ENCODE measurements around the gene TMEM175. TPM values are rescaled to one million over a fixed set of nuclear protein-coding genes. Genes with fewer than 3 reads are reported as not detected.

TMEM175 gene
- total RNA-seq, 1 donor from 2014 or later = 30.6 TPM

DNA sequence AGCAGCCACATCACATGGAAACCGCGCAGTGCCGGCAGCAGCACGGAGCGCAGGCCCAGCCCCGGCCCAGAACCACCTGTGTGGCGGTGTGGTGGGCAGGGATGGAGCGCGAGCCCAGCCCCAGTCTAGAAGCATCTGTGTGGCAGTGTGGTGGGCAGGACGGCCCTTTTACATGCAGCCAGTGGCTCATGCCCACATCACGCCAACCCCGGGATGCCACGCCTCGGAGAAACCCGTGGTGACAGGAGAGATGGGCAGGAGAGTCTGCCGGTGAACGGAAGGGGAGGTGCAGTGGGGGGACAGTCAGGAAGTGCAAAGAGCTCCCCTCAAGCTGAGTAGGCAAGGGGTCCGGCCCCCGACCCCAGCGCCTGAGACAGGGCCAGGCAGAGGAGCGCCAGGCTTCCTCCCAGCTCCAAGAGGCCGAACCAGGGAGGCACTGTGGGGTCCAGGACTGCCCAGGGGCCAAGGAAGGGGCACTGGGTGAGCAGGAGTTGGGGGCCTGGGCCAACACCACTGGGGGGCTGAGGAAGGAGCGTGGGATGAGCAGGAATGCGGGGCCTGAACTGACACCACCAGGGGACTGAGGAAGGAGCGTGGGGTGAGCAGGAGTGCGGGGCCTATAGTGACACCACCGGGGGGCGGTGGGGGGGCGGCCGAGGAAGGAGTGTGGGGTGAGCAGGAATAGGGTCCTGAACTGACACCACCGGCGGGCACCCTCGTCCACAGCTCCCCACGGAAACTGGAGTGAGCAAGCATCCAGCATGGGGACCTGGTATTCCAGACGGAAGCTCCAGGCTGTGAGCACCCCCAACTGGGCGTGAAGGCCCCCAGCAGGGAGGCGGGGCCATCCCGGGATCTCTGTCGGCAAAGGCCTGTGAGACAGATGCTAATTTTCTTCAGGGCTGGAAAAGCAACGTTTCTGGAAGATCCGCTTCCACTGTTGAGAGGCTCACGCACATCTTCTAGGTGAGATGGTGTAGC, 28.9 kb upstream of the TMEM175 start:
- H3K4me1 Mint-ChIP-seq (ENCODE audit: low read depth) = no peaks in the 10 kb centered on the region
- no peaks in the 10 kb centered on the region for H3K9me3 Mint-ChIP-seq (ENCODE audit: low read depth)
- H3K4me3 Mint-ChIP-seq (ENCODE audit: low read depth) = no peak overlapping the region
- H3K36me3 Mint-ChIP-seq (ENCODE audit: insufficient read depth) = peaks cover 5% of the 10 kb centered on the region
- TF ChIP-seq, protein P1, sequence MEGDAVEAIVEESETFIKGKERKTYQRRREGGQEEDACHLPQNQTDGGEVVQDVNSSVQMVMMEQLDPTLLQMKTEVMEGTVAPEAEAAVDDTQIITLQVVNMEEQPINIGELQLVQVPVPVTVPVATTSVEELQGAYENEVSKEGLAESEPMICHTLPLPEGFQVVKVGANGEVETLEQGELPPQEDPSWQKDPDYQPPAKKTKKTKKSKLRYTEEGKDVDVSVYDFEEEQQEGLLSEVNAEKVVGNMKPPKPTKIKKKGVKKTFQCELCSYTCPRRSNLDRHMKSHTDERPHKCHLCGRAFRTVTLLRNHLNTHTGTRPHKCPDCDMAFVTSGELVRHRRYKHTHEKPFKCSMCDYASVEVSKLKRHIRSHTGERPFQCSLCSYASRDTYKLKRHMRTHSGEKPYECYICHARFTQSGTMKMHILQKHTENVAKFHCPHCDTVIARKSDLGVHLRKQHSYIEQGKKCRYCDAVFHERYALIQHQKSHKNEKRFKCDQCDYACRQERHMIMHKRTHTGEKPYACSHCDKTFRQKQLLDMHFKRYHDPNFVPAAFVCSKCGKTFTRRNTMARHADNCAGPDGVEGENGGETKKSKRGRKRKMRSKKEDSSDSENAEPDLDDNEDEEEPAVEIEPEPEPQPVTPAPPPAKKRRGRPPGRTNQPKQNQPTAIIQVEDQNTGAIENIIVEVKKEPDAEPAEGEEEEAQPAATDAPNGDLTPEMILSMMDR (IDR thresholded peaks at IDR 0.05; ENCODE audit: unreplicated experiment) = no peak
- no peak overlapping the region for H3K27ac Mint-ChIP-seq
- no peaks in the 10 kb centered on the region for H3K27me3 Mint-ChIP-seq
- DNase-seq (ENCODE audit: low spot score, unreplicated experiment) = no peak

DNA sequence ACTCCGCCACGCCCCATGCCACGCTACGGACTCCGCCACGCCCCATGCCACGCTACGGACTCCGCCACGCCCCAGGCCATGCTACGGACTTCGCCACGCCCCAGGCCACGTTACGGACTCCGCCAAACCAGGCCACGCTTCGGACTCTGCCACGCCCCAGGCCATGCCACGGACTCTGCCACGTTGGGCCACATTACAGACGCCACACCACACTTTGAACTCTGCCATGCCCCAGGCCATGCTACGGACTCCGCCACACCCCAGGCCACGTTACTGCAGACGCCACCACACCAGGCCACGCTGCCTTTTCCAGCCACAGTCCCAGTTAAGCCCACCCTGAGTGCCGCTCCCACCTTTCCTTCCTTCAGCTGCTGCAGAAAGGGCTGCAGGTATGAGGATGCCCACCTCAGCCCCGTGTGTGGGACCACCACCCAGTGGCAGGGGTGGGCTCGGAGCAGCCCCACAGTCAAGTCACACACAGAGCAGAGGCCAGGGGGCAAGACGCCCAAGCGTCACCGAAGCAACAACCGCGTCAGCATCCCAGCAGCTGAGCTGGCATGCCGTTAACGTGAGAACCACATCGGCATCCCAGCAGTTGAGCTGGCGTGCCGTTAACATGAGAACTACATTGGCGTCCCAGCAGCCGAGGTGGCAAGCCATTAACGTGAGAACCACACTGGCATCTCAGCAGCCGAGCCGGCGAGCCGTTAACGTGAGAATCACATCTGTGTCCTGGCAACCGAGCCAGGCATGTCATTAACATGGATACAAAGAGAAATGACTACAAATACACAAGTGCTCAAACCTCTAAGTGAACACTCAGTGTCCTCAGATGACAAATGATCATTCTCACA, 26.5 kb upstream of the TMEM175 start:
- no peak for DNase-seq (ENCODE audit: low spot score, unreplicated experiment)
- Mint-ChIP-seq H3K36me3 (ENCODE audit: insufficient read depth) (peaks cover 5% of the 10 kb centered on the region), H3K9me3 (ENCODE audit: low read depth) (no peaks in the 10 kb centered on the region), H3K27me3 (no peaks in the 10 kb centered on the region), H3K4me3 (ENCODE audit: low read depth) (no peak overlapping the region), H3K27ac (no peak overlapping the region), H3K4me1 (ENCODE audit: low read depth) (no peaks in the 10 kb centered on the region)
- TF ChIP-seq, protein P1 (IDR thresholded peaks at IDR 0.05; ENCODE audit: unreplicated experiment) = no peak

GRCh38 chr4:906339-907102, 25.7 kb upstream of the TMEM175 start:
- DNase-seq (ENCODE audit: low spot score, unreplicated experiment) = no peak
- H3K4me3 Mint-ChIP-seq (ENCODE audit: low read depth) = no peak overlapping the region
- no peaks in the 10 kb centered on the region for H3K27me3 Mint-ChIP-seq
- H3K4me1 Mint-ChIP-seq (ENCODE audit: low read depth) = no peaks in the 10 kb centered on the region
- H3K36me3 Mint-ChIP-seq (ENCODE audit: insufficient read depth) = peaks cover 8% of the 10 kb centered on the region
- H3K27ac Mint-ChIP-seq = no peak overlapping the region
- H3K9me3 Mint-ChIP-seq (ENCODE audit: low read depth) = no peaks in the 10 kb centered on the region
- TF ChIP-seq, protein P1 (IDR thresholded peaks at IDR 0.05; ENCODE audit: unreplicated experiment) = no peak

DNA sequence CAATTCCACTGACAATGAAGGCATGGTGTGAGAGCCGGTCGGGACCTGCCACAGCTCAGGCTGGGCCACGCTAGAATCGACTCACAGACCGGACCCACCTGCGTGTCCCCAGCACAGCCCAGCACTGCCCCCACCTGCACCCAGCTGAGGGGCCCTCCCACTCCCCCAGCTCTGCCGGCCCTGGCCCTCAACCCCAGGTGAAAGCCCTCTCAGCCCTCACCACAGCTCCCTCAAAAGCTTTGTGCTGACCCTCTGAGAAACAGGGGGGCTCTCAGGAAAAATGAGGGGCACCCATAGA, 25.2 kb upstream of the TMEM175 start:
- Mint-ChIP-seq H3K4me1 (ENCODE audit: low read depth) (no peaks in the 10 kb centered on the region), H3K4me3 (ENCODE audit: low read depth) (no peak overlapping the region), H3K9me3 (ENCODE audit: low read depth) (no peaks in the 10 kb centered on the region), H3K27ac (no peak overlapping the region), H3K27me3 (no peaks in the 10 kb centered on the region), H3K36me3 (ENCODE audit: insufficient read depth) (peaks cover 8% of the 10 kb centered on the region)
- DNase-seq (ENCODE audit: low spot score, unreplicated experiment) = no peak
- TF ChIP-seq, protein P1 (IDR thresholded peaks at IDR 0.05; ENCODE audit: unreplicated experiment) = no peak

Data from progenitor cell of endocrine pancreas (in vitro differentiated cells).